Kidney epithelial cell (primary cell): Measurements from ENCODE around the gene SLC43A1. TPM values are rescaled to one million over a fixed set of nuclear protein-coding genes. Genes with fewer than 3 reads are reported as not detected.

Experiments used
- DNase-seq: peaks from one replicate; pipeline ENCODE4 v3.0.0-alpha.2; 2010; ENCODE audit warnings: low read depth
- H3K27me3 ChIP-seq: 2 replicates; pipeline ENCODE4 v1.6.0; 2011; ENCODE audit warnings: low read length; ENCODE audit not compliant: control insufficient read depth, insufficient read depth
- H3K36me3 ChIP-seq: 2 replicates; pipeline ENCODE4 v1.5.1; 2011; ENCODE audit warnings: low read length; ENCODE audit not compliant: control insufficient read depth, insufficient read depth
- H3K4me3 ChIP-seq: 2 replicates; pipeline ENCODE4 v1.5.1; 2011; ENCODE audit warnings: low read depth, mild to moderate bottlenecking, control low read depth, low read length
- total RNA-seq: library from RNA; depleted of rRNA; stranded (reverse); fragments of >200 nt; gene quantifications from 2 replicates; pipeline ENCODE4 v1.2.3, GENCODE V29; 2015
- TF ChIP-seq, protein P1 (sequence below): IDR thresholded peaks from 2 replicates; pipeline ENCODE4 v1.5.1; 2011; ENCODE audit warnings: mild to moderate bottlenecking, moderate library complexity, low read length, control low read depth, inconsistent platforms; ENCODE audit not compliant: insufficient read depth, poor library complexity, severe bottlenecking

Gene SLC43A1
- total RNA-seq, 1 donor from 2014 or later: 16.7 TPM

- TF ChIP-seq, protein P1, sequence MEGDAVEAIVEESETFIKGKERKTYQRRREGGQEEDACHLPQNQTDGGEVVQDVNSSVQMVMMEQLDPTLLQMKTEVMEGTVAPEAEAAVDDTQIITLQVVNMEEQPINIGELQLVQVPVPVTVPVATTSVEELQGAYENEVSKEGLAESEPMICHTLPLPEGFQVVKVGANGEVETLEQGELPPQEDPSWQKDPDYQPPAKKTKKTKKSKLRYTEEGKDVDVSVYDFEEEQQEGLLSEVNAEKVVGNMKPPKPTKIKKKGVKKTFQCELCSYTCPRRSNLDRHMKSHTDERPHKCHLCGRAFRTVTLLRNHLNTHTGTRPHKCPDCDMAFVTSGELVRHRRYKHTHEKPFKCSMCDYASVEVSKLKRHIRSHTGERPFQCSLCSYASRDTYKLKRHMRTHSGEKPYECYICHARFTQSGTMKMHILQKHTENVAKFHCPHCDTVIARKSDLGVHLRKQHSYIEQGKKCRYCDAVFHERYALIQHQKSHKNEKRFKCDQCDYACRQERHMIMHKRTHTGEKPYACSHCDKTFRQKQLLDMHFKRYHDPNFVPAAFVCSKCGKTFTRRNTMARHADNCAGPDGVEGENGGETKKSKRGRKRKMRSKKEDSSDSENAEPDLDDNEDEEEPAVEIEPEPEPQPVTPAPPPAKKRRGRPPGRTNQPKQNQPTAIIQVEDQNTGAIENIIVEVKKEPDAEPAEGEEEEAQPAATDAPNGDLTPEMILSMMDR: no peak
- no peak for DNase-seq
- H3K4me3 ChIP-seq: no peak overlapping the region
These were observed 12.6 kb downstream of the SLC43A1 start for GRCh38 chr11:57502870-57503269.

DNA sequence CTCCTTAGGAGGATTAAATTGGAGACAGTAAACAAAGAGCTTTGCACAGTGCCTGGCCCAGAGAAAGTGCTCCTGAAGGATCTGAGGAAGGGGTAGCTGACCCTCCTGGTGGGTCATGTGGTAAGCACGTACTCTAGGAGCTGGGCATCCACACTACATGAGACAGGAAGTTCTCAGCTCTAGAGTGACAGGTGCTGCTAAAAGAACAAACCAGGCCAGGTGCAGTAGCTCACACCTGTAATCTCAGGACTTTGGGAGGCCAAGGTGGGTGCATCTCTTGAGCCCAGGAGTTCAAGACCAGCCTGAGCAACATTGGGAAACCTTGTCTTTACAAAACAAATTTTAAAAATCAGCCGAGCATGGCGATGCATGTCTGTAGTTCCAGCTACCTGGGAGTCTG is 13.1 kb downstream of the SLC43A1 start:
- no peaks in the 10 kb centered on the region for H3K27me3 ChIP-seq
- TF ChIP-seq, protein P1: no peak
- no peak for DNase-seq
- no peaks in the 10 kb centered on the region for H3K36me3 ChIP-seq
- H3K4me3 ChIP-seq: no peak overlapping the region

More at GRCh38 chr11:57502870-57503269, 12.6 kb downstream of the SLC43A1 start:
- Histone ChIP-seq H3K36me3 (no peaks in the 10 kb centered on the region), H3K27me3 (no peaks in the 10 kb centered on the region)

GRCh38 chr11:57501953-57502352 is 13.5 kb downstream of the SLC43A1 start:
- Histone ChIP-seq H3K27me3 (no peaks in the 10 kb centered on the region), H3K4me3 (no peak overlapping the region), H3K36me3 (no peaks in the 10 kb centered on the region)
- no peak for DNase-seq
- TF ChIP-seq, protein P1: no peak

- H3K27me3 ChIP-seq: no peaks in the 10 kb centered on the region
- TF ChIP-seq, protein P1: no peak
- H3K36me3 ChIP-seq: no peaks in the 10 kb centered on the region
- H3K4me3 ChIP-seq: no peak overlapping the region
- no peak for DNase-seq
These were observed 14.6 kb downstream of the SLC43A1 start for GRCh38 chr11:57500926-57501325.

- DNase-seq: no peak
- H3K4me3 ChIP-seq: no peak overlapping the region
- TF ChIP-seq, protein P1: no peak
- no peaks in the 10 kb centered on the region for H3K36me3 ChIP-seq
- no peaks in the 10 kb centered on the region for H3K27me3 ChIP-seq
These were observed 15.0 kb downstream of the SLC43A1 start for GRCh38 chr11:57500515-57500914.

DNA sequence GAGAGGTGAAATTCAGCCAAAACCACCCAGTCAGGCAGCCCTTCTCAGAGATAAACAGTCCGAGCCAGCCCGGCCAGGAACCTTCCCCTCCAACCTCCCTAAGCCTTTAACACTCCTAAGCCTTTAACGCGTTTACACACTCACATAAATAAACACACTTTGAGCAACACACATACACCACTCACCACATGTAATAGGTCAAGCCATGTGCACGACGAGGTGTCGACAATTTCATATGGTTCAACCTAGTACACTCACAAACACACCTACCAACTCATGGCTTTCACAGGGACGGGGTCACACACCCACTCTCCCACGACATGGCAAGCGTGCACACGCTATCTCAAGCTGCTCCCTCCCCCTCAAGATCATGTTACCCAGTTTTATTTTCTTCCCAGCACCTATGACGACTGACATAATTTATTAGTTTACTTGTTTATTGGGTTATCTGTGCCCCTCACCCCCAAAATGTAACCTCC is 15.5 kb downstream of the SLC43A1 start:
- DNase-seq: no peak
- no peaks in the 10 kb centered on the region for H3K36me3 ChIP-seq
- H3K4me3 ChIP-seq: no peak overlapping the region
- no peaks in the 10 kb centered on the region for H3K27me3 ChIP-seq
- TF ChIP-seq, protein P1: no peak
